ENCODE data around the gene SLC7A8.

SLC7A8 gene

DNA sequence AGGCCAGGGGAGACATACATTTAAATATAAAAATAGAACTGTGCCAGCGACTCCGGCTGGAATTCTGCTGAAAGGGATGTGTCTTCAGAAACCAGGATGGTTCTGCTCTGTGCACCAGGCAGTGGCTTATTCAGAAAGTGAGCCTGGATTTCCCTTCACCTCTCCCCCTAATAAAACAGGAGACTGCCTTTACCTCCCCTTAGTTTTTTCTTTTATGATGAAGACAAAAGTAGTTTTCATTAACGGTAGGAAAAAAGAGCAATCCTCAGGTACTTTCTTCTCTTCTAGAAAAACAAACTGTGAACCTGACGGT, 346 bp downstream of the SLC7A8 start:
- in situ Hi-C loops (cut with HindIII; ENCODE audit: low sequenced_read_pairs), result no loop called here

DNA sequence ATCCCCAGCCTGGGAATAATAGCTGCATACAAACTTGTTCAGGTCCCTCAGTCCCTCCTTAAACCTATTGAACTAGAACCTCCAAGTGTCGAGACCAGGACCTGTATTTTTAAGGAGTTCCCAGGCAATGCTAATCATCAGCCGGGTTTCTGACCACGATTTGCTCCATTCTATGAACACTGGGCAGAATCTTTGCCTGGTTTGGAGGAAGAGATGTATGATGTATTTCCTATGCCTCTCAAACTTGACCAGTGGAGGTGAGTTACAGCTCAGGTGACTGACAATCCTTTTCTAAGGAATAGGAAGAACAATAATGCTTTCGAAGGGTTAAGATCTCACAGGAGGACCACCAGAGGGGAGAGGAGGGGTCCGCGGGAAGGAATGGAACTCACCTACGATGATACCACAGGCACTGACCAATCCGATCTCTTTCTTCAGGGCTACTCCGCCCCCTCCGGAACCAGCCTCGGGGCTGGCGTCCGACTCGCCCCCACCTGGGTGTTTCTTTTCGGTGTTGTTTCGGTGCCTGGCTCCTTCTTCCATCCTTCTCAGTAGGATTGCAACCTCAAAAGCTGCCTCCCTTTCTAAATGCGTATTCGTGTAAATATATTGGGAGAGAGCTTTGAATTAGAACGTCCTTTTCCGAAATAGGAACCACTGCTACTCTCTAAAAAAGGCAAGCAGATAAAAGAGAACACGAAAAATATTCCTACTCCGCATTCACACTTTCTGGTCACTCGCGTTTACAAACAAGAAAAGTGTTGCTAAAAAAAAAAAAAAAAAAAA, 895 bp downstream of the SLC7A8 start:
- in situ Hi-C loops (cut with HindIII; ENCODE audit: low sequenced_read_pairs), result no loop called here

DNA sequence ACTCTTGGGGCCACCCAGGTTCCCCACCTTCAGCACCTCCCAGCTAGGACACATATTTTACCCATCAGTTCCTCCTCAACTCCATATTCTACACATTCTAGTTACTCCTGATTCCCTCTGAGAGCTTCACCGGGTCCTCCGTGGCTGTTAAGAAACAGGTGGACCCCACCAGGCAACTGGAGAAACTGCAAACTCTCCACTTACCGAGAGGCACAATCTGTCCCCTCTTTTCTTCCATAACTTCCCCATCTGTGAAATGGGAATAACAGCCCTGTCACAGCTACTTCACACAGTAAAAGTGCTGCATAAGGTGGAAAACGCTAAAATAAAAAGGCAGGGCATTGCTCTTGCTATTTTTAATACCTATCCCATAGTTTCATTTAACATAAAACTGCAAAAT, 1.5 kb downstream of the SLC7A8 start:
- in situ Hi-C loops (cut with HindIII; ENCODE audit: low sequenced_read_pairs), result no loop called here

GRCh38 chr14:23181453-23181852, 2.0 kb downstream of the SLC7A8 start:
- in situ Hi-C loops (cut with HindIII; ENCODE audit: low sequenced_read_pairs), result no loop called here

- in situ Hi-C loops (cut with HindIII; ENCODE audit: low sequenced_read_pairs), result no loop called here
Measured at GRCh38 chr14:23177181-23177580, 6.3 kb downstream of the SLC7A8 start.

- in situ Hi-C loops (cut with HindIII; ENCODE audit: low sequenced_read_pairs), result no loop called here
Measured at GRCh38 chr14:23175823-23176222, 7.6 kb downstream of the SLC7A8 start.

GRCh38 chr14:23174296-23175184, 8.9 kb downstream of the SLC7A8 start:
- in situ Hi-C loops (cut with HindIII; ENCODE audit: low sequenced_read_pairs), result no loop called here

DNA sequence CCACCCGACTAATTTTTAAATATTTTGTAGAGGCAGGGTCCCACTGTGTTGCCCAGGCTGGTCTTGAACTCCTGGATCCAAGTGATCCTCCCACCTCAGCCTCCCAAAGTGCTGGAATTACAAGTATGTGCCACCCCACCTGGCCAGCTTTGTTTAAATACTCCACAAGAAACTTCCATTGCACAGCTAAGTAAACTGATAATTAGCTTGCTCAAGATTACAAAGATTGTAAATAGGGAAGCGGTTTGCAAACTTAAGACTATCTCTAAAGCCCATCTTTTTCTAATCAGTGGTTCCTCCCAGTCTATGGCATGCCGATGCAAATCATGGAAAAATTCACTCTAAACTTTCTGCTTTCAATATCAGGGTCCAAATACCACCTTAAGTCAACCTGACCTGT, 9.7 kb downstream of the SLC7A8 start:
- in situ Hi-C loops (cut with HindIII; ENCODE audit: low sequenced_read_pairs), result no loop called here

DNA sequence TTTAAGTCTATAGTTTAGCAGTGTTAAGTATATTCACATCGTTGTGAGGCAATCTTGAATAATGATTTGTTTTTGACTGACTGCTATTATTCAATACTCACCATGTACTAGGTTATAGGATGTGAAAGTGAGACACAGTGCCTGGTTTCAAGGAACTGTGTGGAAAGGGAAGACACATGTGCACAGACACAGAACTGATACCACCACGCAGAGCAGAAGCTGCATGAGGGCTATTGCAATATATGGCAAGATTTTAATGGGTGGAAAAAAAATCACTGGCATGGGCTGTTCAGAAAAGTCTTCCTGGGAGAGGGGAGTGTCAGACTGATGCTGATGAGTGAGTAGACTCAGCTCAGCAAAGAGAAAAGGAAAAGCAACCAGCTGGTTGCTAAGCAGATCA, 10.4 kb downstream of the SLC7A8 start:
- in situ Hi-C loops (cut with HindIII; ENCODE audit: low sequenced_read_pairs), result no loop called here

DNA sequence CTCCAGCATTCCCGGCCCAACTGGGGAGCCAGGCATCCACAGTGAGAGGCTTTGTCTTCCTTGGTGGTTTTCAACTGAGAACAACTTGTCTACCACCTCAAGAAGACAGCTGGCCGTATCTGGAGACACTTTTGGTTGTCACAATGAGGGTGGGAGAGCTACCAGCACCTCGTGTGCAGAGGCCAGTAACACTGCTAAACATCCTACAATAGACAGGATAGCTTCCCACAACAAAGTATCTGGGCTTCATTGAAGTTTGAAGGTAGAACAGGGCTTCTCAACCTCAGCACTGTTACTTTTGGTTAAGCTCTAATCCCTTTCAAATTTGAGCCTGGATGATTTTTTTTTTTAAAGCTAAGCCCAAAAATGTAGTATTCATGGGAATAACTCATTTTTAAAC, 10.9 kb downstream of the SLC7A8 start:
- in situ Hi-C loops (cut with HindIII; ENCODE audit: low sequenced_read_pairs), result no loop called here

DNA sequence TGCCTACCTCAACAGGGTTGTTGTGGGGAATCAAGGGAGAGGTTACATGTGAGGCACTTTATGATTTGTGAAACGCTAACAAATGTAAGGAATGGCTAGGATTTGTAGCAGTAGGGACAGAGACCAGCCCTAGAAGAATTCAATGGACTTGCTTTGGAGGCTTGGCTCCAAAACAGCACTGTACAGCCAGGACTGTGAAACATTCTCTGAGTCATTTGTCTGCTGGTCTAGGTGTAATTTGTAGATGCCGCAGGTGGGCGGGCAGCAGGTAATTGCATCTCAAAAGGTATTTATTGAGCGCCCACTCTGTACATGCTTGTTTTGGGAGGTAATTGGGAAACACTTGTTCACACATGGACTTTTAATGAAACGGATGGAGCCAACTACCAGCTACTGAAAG, 11.4 kb downstream of the SLC7A8 start:
- in situ Hi-C loops (cut with HindIII; ENCODE audit: low sequenced_read_pairs), result no loop called here

GRCh38 chr14:23171222-23171975, 12.1 kb downstream of the SLC7A8 start:
- in situ Hi-C loops (cut with HindIII; ENCODE audit: low sequenced_read_pairs), result no loop called here

DNA sequence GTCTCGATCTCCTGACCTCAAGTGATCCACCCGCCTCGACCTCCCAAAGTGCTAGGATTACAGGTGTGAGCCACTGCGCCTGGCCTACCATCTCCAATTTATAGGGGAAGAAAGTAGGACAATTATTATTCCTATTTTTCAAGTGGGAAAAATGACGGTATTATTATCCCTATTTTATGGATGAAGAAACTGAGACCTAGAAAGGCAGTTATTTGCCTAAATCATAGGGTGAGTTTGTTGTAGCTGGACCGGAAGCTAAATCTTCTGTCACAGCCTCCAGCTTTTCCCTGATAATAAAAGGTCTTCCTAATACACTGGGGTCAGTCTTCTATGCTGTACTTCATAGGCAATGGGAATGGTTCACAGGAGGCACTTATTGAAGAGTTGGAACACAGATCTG, 13.8 kb downstream of the SLC7A8 start:
- in situ Hi-C loops (cut with HindIII; ENCODE audit: low sequenced_read_pairs), result no loop called here

GRCh38 chr14:23168246-23168645, 15.2 kb downstream of the SLC7A8 start:
- in situ Hi-C loops (cut with HindIII; ENCODE audit: low sequenced_read_pairs), result no loop called here

DNA sequence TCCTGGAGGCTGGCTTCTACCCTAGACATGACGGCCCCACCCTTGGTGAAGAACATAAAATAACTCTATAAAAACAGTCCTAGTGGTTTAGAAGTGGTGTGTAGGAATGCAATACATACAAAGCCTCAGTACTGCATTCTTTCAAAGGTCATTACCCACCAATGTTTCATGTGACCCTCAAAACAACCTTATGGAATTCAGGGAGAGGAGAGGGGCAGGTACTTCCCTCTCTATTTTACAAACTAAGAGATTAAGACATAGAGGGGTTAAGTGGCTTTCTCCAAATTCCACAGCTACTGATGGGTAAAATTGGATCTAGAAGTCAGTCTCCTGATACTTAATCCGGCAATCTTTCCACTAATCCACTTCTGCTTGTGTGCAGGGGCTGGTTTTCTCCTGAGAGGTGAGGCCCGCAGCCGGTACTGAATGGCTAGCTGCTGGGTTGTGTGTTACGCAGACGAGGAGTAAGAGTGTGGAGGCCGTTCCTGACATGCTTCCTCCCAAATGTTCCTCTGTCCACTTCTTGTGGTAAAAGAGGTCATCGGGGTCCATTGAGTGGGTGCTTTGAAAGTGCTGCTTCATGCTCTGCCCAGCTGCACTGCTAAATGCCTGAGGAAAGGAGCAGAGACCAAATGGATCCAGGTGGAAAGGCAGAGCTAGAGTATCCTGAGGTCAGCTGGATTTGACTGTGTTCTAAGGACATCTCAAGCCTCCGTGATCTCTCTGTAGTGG, 16.2 kb downstream of the SLC7A8 start:
- in situ Hi-C loops (cut with HindIII; ENCODE audit: low sequenced_read_pairs), result no loop called here

- in situ Hi-C loops (cut with HindIII; ENCODE audit: low sequenced_read_pairs), result no loop called here
Measured at GRCh38 chr14:23164949-23165348, 18.5 kb downstream of the SLC7A8 start.

DNA sequence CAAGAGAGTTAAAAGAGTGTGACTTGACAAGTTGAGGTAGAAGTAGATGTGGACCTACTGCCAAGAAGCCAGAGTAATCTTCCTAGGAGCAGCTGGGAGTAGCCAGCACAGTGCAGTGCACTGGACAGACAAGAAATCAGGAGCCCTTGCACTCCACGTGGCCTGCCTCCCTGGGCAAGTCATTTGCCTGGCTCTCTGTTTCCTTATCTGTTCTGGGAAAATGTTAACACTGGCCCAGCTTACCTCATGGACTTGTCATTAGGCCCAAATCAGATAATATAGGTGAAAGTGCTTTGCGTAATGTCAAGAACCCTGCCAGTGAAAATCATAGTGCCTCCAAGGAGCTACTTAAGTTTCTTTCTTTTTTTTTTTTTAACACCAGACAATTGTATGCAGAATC, 19.2 kb downstream of the SLC7A8 start:
- in situ Hi-C loops (cut with HindIII; ENCODE audit: low sequenced_read_pairs), result no loop called here

GRCh38 chr14:23163830-23164229, 19.6 kb downstream of the SLC7A8 start:
- in situ Hi-C loops (cut with HindIII; ENCODE audit: low sequenced_read_pairs), result no loop called here

DNA sequence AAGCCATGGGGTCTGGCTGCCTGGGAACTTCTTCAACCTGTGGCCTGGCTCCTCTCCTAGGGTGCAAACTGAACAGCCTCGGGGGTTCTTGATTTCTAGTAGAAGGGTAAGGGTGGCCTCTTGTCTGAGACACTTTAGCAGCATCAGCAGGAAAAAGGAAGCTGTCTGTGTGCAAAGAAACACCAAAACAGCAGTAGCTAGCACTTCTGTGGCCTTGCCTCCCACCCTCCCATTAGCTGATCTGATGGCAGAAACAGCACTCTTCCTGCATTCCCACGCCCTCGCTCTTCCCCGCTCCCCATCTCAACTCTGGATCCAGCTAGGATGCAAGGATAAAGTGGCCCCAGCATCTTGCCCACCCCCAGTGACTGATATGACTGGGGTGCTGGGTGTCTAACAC, 20.7 kb downstream of the SLC7A8 start:
- in situ Hi-C loops (cut with HindIII; ENCODE audit: low sequenced_read_pairs), result no loop called here

- in situ Hi-C loops (cut with HindIII; ENCODE audit: low sequenced_read_pairs), result no loop called here
Measured at GRCh38 chr14:23162005-23162404, 21.5 kb downstream of the SLC7A8 start.

DNA sequence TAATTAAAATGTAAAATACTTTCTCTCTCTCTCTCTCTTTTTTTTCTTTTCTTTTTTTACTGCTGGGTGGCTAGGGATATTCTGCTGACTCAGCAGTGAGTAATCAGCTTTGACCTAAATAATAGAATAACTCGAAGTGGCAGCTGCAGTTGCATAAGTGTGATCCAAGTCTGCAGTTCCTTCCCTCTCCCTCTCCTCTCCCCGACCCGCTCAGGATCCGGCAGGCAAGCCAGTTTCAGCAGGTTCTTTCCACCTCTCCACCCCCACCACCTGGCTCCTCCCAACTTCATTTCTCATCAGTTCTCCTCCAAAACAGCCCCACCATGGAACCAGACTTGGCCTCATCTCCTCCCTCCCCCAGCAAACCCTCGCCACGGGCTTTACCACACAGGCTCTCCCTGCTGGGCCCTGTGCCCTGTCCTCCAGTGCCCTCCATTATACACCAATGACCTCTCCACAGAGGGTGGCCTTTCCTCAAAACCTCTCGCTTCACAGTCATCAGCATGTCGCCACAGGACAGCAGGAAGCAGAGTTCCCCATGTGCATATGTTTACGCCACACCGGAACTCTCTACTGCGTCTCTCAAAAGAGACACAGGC, 22.4 kb downstream of the SLC7A8 start:
- in situ Hi-C loops (cut with HindIII; ENCODE audit: low sequenced_read_pairs), result no loop called here

All from DLD1 (cell line).